A549 (cell line): ENCODE data around the gene CHD6.

Experiments used
- JUNB ChIP-seq: fragments of >200 bp; sonication (Bioruptor Twin); formaldehyde crosslinking; IDR thresholded peaks from 2 replicates; pipeline ENCODE4 v1.6.1; 2016
- MYC ChIP-seq: IDR thresholded peaks from 2 replicates; pipeline ENCODE4 v1.6.1; 2012; ENCODE audit warnings: mild to moderate bottlenecking, inconsistent platforms, low read length, improper control_type of control experiment, borderline replicate concordance
- POLR2A ChIP-seq: IDR thresholded peaks from 2 replicates; pipeline ENCODE4 v1.6.1; 2012; ENCODE audit warnings: mild to moderate bottlenecking, low read length
- RFX5 ChIP-seq: fragments of 450-650 bp; IDR thresholded peaks from 2 replicates; pipeline ENCODE4 v1.7.1; 2014; ENCODE audit warnings: antibody characterized with exemption, mild to moderate bottlenecking, moderate library complexity
- TP53 ChIP-seq: fragments of 250-450 bp; sonication (Bioruptor Pico); IDR thresholded peaks from 2 replicates; pipeline ENCODE4 v1.5.0; 2021; ENCODE audit warnings: mild to moderate bottlenecking, moderate library complexity
- TF ChIP-seq, protein P1 (sequence below): IDR thresholded peaks from 2 replicates; pipeline ENCODE4 v1.6.1; 2012
- TF ChIP-seq, protein P2 (sequence below): IDR thresholded peaks from 2 replicates; pipeline ENCODE4 v1.6.1; 2012

DNA sequence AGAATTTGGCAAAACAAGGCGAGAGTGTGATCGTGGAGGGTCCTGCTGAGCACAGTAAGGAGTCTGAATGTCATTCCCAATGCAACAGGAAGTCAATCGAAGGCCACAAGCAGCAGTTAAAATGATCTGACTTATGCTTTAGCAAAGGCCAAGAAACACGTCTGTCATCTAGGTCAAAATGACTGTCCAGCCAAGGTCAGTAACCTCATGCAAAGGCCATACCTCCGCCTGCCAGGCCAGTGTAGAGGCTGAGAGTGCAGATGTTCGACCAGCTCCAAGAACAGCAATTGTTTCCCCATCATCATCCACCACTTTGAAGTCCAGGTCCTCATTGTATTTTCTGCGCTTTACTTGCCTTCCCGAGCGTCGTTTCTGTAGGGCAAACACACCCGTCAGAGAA, 105.6 kb downstream of the CHD6 start:
- no peak for TF ChIP-seq MYC
- no peak for TF ChIP-seq JUNB
- TF ChIP-seq RFX5, result no peak
- TF ChIP-seq, protein P1, sequence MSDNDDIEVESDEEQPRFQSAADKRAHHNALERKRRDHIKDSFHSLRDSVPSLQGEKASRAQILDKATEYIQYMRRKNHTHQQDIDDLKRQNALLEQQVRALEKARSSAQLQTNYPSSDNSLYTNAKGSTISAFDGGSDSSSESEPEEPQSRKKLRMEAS, result no peak
- TF ChIP-seq, protein P2, sequence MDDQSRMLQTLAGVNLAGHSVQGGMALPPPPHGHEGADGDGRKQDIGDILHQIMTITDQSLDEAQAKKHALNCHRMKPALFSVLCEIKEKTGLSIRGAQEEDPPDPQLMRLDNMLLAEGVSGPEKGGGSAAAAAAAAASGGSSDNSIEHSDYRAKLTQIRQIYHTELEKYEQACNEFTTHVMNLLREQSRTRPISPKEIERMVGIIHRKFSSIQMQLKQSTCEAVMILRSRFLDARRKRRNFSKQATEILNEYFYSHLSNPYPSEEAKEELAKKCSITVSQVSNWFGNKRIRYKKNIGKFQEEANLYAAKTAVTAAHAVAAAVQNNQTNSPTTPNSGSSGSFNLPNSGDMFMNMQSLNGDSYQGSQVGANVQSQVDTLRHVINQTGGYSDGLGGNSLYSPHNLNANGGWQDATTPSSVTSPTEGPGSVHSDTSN, result no peak
- no peak for TF ChIP-seq TP53 (CRISPR knock-in tag)
- TF ChIP-seq POLR2A, result no peak
